K562 (cell line): ENCODE measurements around the gene GPR89A. TPM values are rescaled to one million over a fixed set of nuclear protein-coding genes. Genes with fewer than 3 reads are reported as not detected.

Source experiments
- ATAC-seq: fragments of 200-7000 bp; cut with Tn5 transposase; 3 replicates; pipeline ENCODE4 v1.9.1; 2020; ENCODE audit warnings: moderate library complexity
- BruUV-seq: library from RNA; stranded (reverse); fragments of 400-500 nt; replicated peaks from 2 replicates; lab custom pipeline; 2021; lab: Mats Ljungman, UMichigan
- CTCF ChIA-PET: fragments of 300-600 bp; formaldehyde crosslinking; extraction: SDS; loops from one replicate; lab custom pipeline; 2021; ENCODE audit warnings: low intra/inter-chr PET ratio; lab: Yijun Ruan, JAX
- POLR2A ChIA-PET: fragments of 300-600, 350-650 bp; sonication (Branson Sonifier 250); formaldehyde crosslinking; extraction: SDS; loops from one replicate; lab custom pipeline; 2021; ENCODE audit warnings: antibody characterized with exemption, inconsistent platforms; lab: Yijun Ruan, JAX
- DNase-seq, 4 experiments: peaks; one replicate each; pipeline versions ENCODE4 v3.0.0 to v3.0.0-alpha.2; 2011 to 2018; ENCODE audit warnings: low spot score in 3 of 4, mixed read lengths in 3 of 4; ENCODE audit errors: extremely low read depth in 1 of 4
- FAIRE-seq: peaks from 2 replicates; lab custom pipeline; 2011; peaks lifted over from hg19 to GRCh38; lab: Jason Lieb, UNC
- H2AFZ ChIP-seq: 2 replicates; pipeline ENCODE4 v1.6.0; 2011; ENCODE audit warnings: low read depth, low read length, control low read depth, inconsistent platforms
- H3K27ac ChIP-seq: fragments of 200-600 bp; 3 replicates; pipeline ENCODE4 v1.8.0; 2011; ENCODE audit warnings: low read depth, mild to moderate bottlenecking, control low read depth, inconsistent platforms, low read length, moderate library complexity, mixed read lengths; ENCODE audit errors: extremely low read depth
- H3K27me3 ChIP-seq, 2 experiments: fragments of 300-600 bp in 1 of 2; 2 replicates in 1 of 2; 3 replicates in 1 of 2; pipeline versions ENCODE4 v1.6.0 to v1.8.0; 2011; ENCODE audit warnings: inconsistent platforms in 2 of 2, low read length in 2 of 2, mild to moderate bottlenecking in 1 of 2, mixed read lengths in 1 of 2, moderate library complexity in 1 of 2; ENCODE audit not compliant: control insufficient read depth in 2 of 2, insufficient read depth in 2 of 2
- H3K36me3 ChIP-seq: fragments of 300-600 bp; 3 replicates; pipeline ENCODE4 v1.8.0; 2011; ENCODE audit warnings: mild to moderate bottlenecking, low read length, inconsistent platforms; ENCODE audit not compliant: control insufficient read depth, insufficient read depth
- H3K4me1 ChIP-seq, 2 experiments: fragments of 200-600 bp in 1 of 2; replicated peaks in 1 of 2; 2 replicates in 1 of 2; 3 replicates in 1 of 2; pipeline versions ENCODE4 v1.5.1 to v1.8.0; 2011; ENCODE audit warnings: inconsistent platforms in 2 of 2, low read length in 2 of 2, mild to moderate bottlenecking in 1 of 2, mixed read lengths in 1 of 2, moderate library complexity in 1 of 2; ENCODE audit not compliant: control insufficient read depth in 2 of 2, insufficient read depth in 2 of 2
- H3K4me2 ChIP-seq: 2 replicates; pipeline ENCODE4 v1.6.1; 2011; ENCODE audit warnings: low read length, control low read depth, inconsistent platforms, mixed read lengths; ENCODE audit not compliant: insufficient read depth
- H3K4me3 ChIP-seq: fragments of 200-600 bp; sonication (generic), shearing (Covaris generic); 2 replicates; pipeline ENCODE4 v1.5.1; 2016; ENCODE audit warnings: control low read depth, inconsistent platforms
- H3K79me2 ChIP-seq: fragments of 200-600 bp; 3 replicates; pipeline ENCODE4 v1.8.0; 2011; ENCODE audit warnings: low read length, inconsistent platforms; ENCODE audit not compliant: control insufficient read depth, insufficient read depth
- H3K9ac ChIP-seq, 2 experiments: 2 replicates each; pipeline versions ENCODE4 v1.6.0 to v1.6.1; 2011; ENCODE audit warnings: low read depth in 2 of 2, low read length in 2 of 2, control low read depth in 1 of 2, inconsistent platforms in 1 of 2, mild to moderate bottlenecking in 1 of 2, mixed read lengths in 1 of 2; ENCODE audit not compliant: insufficient read depth in 1 of 2
- H3K9me1 ChIP-seq: one replicate; pipeline ENCODE4 v1.6.0; 2011; ENCODE audit warnings: inconsistent platforms, mild to moderate bottlenecking, low read length, moderate library complexity; ENCODE audit not compliant: control insufficient read depth, insufficient read depth
- H3K9me3 ChIP-seq: replicated peaks from 2 replicates; pipeline ENCODE4 v1.5.1; 2011; ENCODE audit warnings: low read depth, low read length, inconsistent platforms; ENCODE audit not compliant: control insufficient read depth, insufficient read depth
- H4K20me1 ChIP-seq: replicated peaks from 2 replicates; pipeline ENCODE4 v1.6.1; 2011; ENCODE audit warnings: low read length, inconsistent platforms, mixed read lengths; ENCODE audit not compliant: control insufficient read depth, insufficient read depth
- CEBPB ChIP-seq: fragments of 450-650 bp; IDR thresholded peaks from 2 replicates; pipeline ENCODE4 v1.6.1; 2016; ENCODE audit warnings: missing genetic modification characterization, missing compliant biosample characterization
- MAX ChIP-seq: sonication (generic); formaldehyde crosslinking; IDR thresholded peaks from 2 replicates; pipeline ENCODE4 v1.9.0; 2022; ENCODE audit warnings: mild to moderate bottlenecking, missing genetic modification reagents
- MECOM ChIP-seq: fragments of 250-450 bp; sonication (Bioruptor Pico); IDR thresholded peaks from 2 replicates; pipeline ENCODE4 v1.8.0; 2022; ENCODE audit warnings: inconsistent platforms
- PHF21A ChIP-seq: fragments of 450-650 bp; IDR thresholded peaks from 2 replicates; pipeline ENCODE4 v1.6.1; 2017; ENCODE audit warnings: low read depth, borderline replicate concordance
- POLR3G ChIP-seq: IDR thresholded peaks from 2 replicates; pipeline ENCODE4 v1.6.1; 2011; ENCODE audit not compliant: insufficient read length, insufficient replicate concordance; ENCODE audit errors: extremely low read depth
- ZBTB17 ChIP-seq: fragments of 450-650 bp; formaldehyde crosslinking; IDR thresholded peaks from 2 replicates; pipeline ENCODE4 v1.4.0; 2020; ENCODE audit warnings: mild to moderate bottlenecking
- ZBTB33 ChIP-seq: sonication (generic); formaldehyde crosslinking; IDR thresholded peaks from 2 replicates; pipeline ENCODE4 v1.8.1; 2023; ENCODE audit warnings: mild to moderate bottlenecking, missing genetic modification reagents
- ZNF347 ChIP-seq: fragments of 450-650 bp; formaldehyde crosslinking; IDR thresholded peaks from 2 replicates; pipeline ENCODE4 v1.4.0; 2020; ENCODE audit warnings: low read depth, mild to moderate bottlenecking, moderate library complexity
- WGBS: fragments of 100-300 bp; shearing (Covaris generic); methylation state at CpG from one replicate; pipeline ENCODE4 v1.1.6; 2016; ENCODE audit warnings: low coverage, mixed read lengths; ENCODE audit not compliant: insufficient coverage; ENCODE audit errors: missing lambda C conversion rate; 5-methylcytosine and 5-hydroxymethylcytosine counted together
- in situ Hi-C: fragments of 300-500 bp; cut with MboI; formaldehyde crosslinking; loops from 4 replicates; pipeline ENCODE4 v1.15.0; 2018; ENCODE audit warnings: inconsistent platforms, mixed read lengths
- intact Hi-C: fragments of 100-400 bp; cut with micrococcal nuclease; formaldehyde crosslinking; loops from 2 replicates; pipeline ENCODE4 v1.14.2; 2022
- polyA plus RNA-seq, 8 experiments: library from polyadenylated mRNA; depleted of rRNA in 4 of 8; stranded (reverse) in 5 of 8; unstranded in 3 of 8; fragments of >200 nt; fragmentation: Nextera tagmentation in 2 of 8; fragmentation: Illumina TruSeq in 1 of 8; extraction: Ambion mirVana in 2 of 8; extraction: Trizol in 1 of 8; gene quantifications; 2 replicates each; pipeline versions ENCODE4 v1.2.1 to v1.2.3, GENCODE V29; 2011 to 2014; ENCODE audit warnings: inconsistent platforms in 1 of 8, missing spikeins in 1 of 8
- total RNA-seq, 7 experiments: library from RNA; depleted of rRNA in 6 of 7; stranded (reverse); fragments of >200 nt in 6 of 7; fragmentation: Illumina TruSeq in 2 of 7; extraction: Trizol in 2 of 7; gene quantifications; 2 replicates each; pipeline versions ENCODE4 v1.2.1 to v1.2.3, GENCODE V29; 2011 to 2021; ENCODE audit warnings: low replicate concordance in 1 of 7
- TF ChIP-seq, protein P1 (sequence below): fragments of 450-650 bp; formaldehyde crosslinking; IDR thresholded peaks from 2 replicates; pipeline ENCODE4 v1.4.0; 2020; ENCODE audit warnings: mild to moderate bottlenecking, moderate library complexity
- TF ChIP-seq, protein P2 (sequence below): fragments of 250-450 bp; sonication (Bioruptor Pico); IDR thresholded peaks from 2 replicates; pipeline ENCODE4 v1.4.0; 2020; ENCODE audit warnings: mild to moderate bottlenecking, moderate library complexity

GPR89A gene
- total and polyA plus RNA-seq, 9 of the 15 experiments (the other 6 are each of a cell fraction or from before 2014, with no cell fraction given): 23.0 to 63.4 (median 37.4) TPM

DNA sequence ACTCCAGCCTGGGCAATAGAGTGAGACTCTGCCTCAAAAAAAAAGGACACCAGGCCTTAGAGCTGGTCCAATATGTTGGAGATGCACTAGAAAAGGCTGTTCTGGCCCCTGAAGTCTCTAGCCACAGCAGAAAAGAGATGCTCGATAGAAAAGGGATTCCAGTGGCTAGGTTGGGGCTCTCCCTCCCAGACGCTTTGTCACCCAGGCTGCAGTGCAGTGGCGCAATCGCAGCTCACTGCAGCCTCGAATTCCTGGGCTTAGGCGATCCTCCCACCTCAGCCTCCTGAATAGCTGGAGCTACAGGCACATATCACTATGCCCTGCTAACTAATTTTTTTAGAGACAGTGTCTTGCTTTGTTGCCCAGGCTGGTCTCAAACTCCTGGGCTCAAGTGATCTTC lies 81.1 kb downstream of the GPR89A start:
- DNase-seq (no peak), FAIRE-seq (no peak), ATAC-seq (no peak)
- Histone ChIP-seq H3K27me3 (no peaks in the 10 kb centered on the region), H3K9me3 (no peaks in the 10 kb centered on the region), H3K36me3 (no peaks in the 10 kb centered on the region), H3K9me1 (no peaks in the 10 kb centered on the region), H2AFZ (no peak overlapping the region), H3K9ac (no peak overlapping the region), H3K27ac (no peak overlapping the region), H3K79me2 (no peaks in the 10 kb centered on the region), H3K4me1 (no peaks in the 10 kb centered on the region), H3K4me3 (no peak overlapping the region), H4K20me1 (no peaks in the 10 kb centered on the region), H3K4me2 (no peak overlapping the region)
- CTCF ChIA-PET: no interaction called here
- no TSS peak for BruUV-seq
- WGBS: 72% methylated on average over 5 of the region's 6 CpGs
- TF ChIP-seq PHF21A (no peak), CEBPB (tag) (peak; percentile 36; the same call in 1 of the 2 replicates), ZNF347 (CRISPR knock-in tag) (no peak)
- in situ Hi-C loops: no loop called here
- intact Hi-C loops: no loop called here
- POLR2A ChIA-PET: no interaction called here

GRCh38 chr1:145689922-145690321 lies 82.1 kb downstream of the GPR89A start:
- no peaks in the 10 kb centered on the region for H3K9me1 ChIP-seq
- no peaks in the 10 kb centered on the region for H4K20me1 ChIP-seq
- no peaks in the 10 kb centered on the region for H3K27me3 ChIP-seq
- 68% methylated on average over 6 of the region's 6 CpGs for WGBS
- DNase-seq: no peak
- ChIA-PET CTCF (interaction anchor here (0.7 kb wide), 1 partner anchor 157 kb away, joined by 3 read pairs; no protein-coding TSS in a partner anchor), POLR2A (interaction anchor here (1.0 kb wide), 1 partner anchor 10 kb away, joined by 3 read pairs; no protein-coding TSS in a partner anchor)
- H3K36me3 ChIP-seq: no peaks in the 10 kb centered on the region
- no peaks in the 10 kb centered on the region for H3K4me1 ChIP-seq
- H3K9ac ChIP-seq: no peak overlapping the region; a peak in 1 of 4 replicates
- no peak for ATAC-seq
- in situ Hi-C loops: no loop called here
- no peak overlapping the region for H3K4me2 ChIP-seq
- FAIRE-seq: no peak
- no peaks in the 10 kb centered on the region for H3K9me3 ChIP-seq
- H3K27ac ChIP-seq: no peak overlapping the region
- intact Hi-C loops: no loop called here
- no TSS peak for BruUV-seq
- no peaks in the 10 kb centered on the region for H3K79me2 ChIP-seq
- no peak overlapping the region for H3K4me3 ChIP-seq
- no peak overlapping the region for H2AFZ ChIP-seq
- TF ChIP-seq ZBTB17 (CRISPR knock-in tag): no peak
- no peak for TF ChIP-seq CEBPB (tag)
- TF ChIP-seq, protein P1, sequence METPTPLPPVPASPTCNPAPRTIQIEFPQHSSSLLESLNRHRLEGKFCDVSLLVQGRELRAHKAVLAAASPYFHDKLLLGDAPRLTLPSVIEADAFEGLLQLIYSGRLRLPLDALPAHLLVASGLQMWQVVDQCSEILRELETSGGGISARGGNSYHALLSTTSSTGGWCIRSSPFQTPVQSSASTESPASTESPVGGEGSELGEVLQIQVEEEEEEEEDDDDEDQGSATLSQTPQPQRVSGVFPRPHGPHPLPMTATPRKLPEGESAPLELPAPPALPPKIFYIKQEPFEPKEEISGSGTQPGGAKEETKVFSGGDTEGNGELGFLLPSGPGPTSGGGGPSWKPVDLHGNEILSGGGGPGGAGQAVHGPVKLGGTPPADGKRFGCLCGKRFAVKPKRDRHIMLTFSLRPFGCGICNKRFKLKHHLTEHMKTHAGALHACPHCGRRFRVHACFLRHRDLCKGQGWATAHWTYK (CRISPR knock-in tag): no peak
- TF ChIP-seq POLR3G: no peak
- TF ChIP-seq ZBTB33 (CRISPR knock-in tag): no peak
- TF ChIP-seq MECOM (CRISPR knock-in tag): no peak
- TF ChIP-seq ZNF347 (CRISPR knock-in tag): no peak
- TF ChIP-seq, protein P2, sequence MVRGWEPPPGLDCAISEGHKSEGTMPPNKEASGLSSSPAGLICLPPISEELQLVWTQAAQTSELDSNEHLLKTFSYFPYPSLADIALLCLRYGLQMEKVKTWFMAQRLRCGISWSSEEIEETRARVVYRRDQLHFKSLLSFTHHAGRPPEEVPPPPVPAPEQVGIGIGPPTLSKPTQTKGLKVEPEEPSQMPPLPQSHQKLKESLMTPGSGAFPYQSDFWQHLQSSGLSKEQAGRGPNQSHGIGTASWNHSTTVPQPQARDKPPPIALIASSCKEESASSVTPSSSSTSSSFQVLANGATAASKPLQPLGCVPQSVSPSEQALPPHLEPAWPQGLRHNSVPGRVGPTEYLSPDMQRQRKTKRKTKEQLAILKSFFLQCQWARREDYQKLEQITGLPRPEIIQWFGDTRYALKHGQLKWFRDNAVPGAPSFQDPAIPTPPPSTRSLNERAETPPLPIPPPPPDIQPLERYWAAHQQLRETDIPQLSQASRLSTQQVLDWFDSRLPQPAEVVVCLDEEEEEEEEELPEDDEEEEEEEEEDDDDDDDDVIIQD (CRISPR knock-in tag): no peak
- no peak for TF ChIP-seq MAX
